ENCODE measurements around the gene ATP1B3. TPM values are rescaled to one million over a fixed set of nuclear protein-coding genes. Genes with fewer than 3 reads are reported as not detected.
A peak's percentile ranks its signal among the peaks of the same experiment; 100 is the strongest.
"Not testable (repeated sequence)": the region's sequence is repeated elsewhere in the genome, so short reads cannot be mapped to it uniquely, and the experiment has no call there.

The ATP1B3 gene
- total RNA-seq, 4 donors from 2014 or later = 120 to 161 (median 140) TPM

- intact Hi-C loops (cut with DNase I; ENCODE audit: low total_unique reads) = no loop called here
- H3K4me3 ChIP-seq (ENCODE audit: low read depth, poor library complexity, severe bottlenecking) = no peak overlapping the region
- no peak for DNase-seq (ENCODE audit: low spot score in 2 of 2)
- TF ChIP-seq POLR2A (IDR thresholded peaks at IDR 0.05) (no peak), CTCF (IDR thresholded peaks at IDR 0.05) (no peak)
These were observed 33.0 kb downstream of the ATP1B3 start for GRCh38 chr3:141909408-141909807.

GRCh38 chr3:141909986-141910385 is 33.5 kb downstream of the ATP1B3 start:
- not testable (repeated sequence) for H3K4me3 ChIP-seq (ENCODE audit: low read depth, poor library complexity, severe bottlenecking); DNase-seq (ENCODE audit: low spot score in 2 of 2)
- intact Hi-C loops (cut with DNase I; ENCODE audit: low total_unique reads) = loop anchor here (5.0 kb wide), 1 partner anchor 173 kb away; the partner anchor contains the start of gene RNF7
- 96% methylated on average over 4 of the region's 4 CpGs for WGBS, 2 donors

GRCh38 chr3:141913150-141913811 is 36.8 kb downstream of the ATP1B3 start:
- intact Hi-C loops (cut with DNase I; ENCODE audit: low total_unique reads) = loop anchor here (5.0 kb wide), 1 partner anchor 176 kb away; the partner anchor contains the start of gene RNF7

GRCh38 chr3:141914311-141914710 is 37.9 kb downstream of the ATP1B3 start:
- intact Hi-C loops (cut with DNase I; ENCODE audit: low total_unique reads) = loop anchor here (5.0 kb wide), 1 partner anchor 177 kb away; the partner anchor contains the start of gene RNF7
- WGBS, 2 donors = 85 to 87% methylated on average over 4 of the region's 4 CpGs
- no peak overlapping the region for H3K4me3 ChIP-seq (ENCODE audit: low read depth, poor library complexity, severe bottlenecking)
- no peak for DNase-seq (ENCODE audit: low spot score in 2 of 2)
- TF ChIP-seq CTCF (IDR thresholded peaks at IDR 0.05) (no peak), POLR2A (IDR thresholded peaks at IDR 0.05) (no peak)

More at GRCh38 chr3:141913150-141913811, 36.8 kb downstream of the ATP1B3 start:
- WGBS, 2 donors = 33 to 54% methylated on average over 1 of the region's 1 CpG
- TF ChIP-seq CTCF (IDR thresholded peaks at IDR 0.05) (peak in 1 of 3 donors; percentile 46), POLR2A (IDR thresholded peaks at IDR 0.05) (no peak)
- no peak for DNase-seq (ENCODE audit: low spot score in 2 of 2)
- no peak overlapping the region for H3K4me3 ChIP-seq (ENCODE audit: low read depth, poor library complexity, severe bottlenecking)

- intact Hi-C loops (cut with DNase I; ENCODE audit: low total_unique reads) = no loop called here
- no peak for DNase-seq (ENCODE audit: low spot score in 2 of 2)
- H3K4me3 ChIP-seq (ENCODE audit: low read depth, poor library complexity, severe bottlenecking) = no peak overlapping the region
- no peak for TF ChIP-seq POLR2A (IDR thresholded peaks at IDR 0.05)
- no peak for TF ChIP-seq CTCF (IDR thresholded peaks at IDR 0.05)
- WGBS, 2 donors = 87 to 89% methylated on average over 5 of the region's 5 CpGs
These were observed 38.6 kb downstream of the ATP1B3 start for GRCh38 chr3:141915016-141915415.

- no peak overlapping the region for H3K4me3 ChIP-seq (ENCODE audit: low read depth, poor library complexity, severe bottlenecking)
- 77 to 83% methylated on average over 2 of the region's 2 CpGs for WGBS, 2 donors
- intact Hi-C loops (cut with DNase I; ENCODE audit: low total_unique reads) = no loop called here
- TF ChIP-seq CTCF (IDR thresholded peaks at IDR 0.05) = no peak
- TF ChIP-seq POLR2A (IDR thresholded peaks at IDR 0.05) = no peak
- DNase-seq (ENCODE audit: low spot score in 2 of 2) = no peak
These were observed 39.3 kb downstream of the ATP1B3 start for GRCh38 chr3:141915766-141916165.

All from lower leg skin (tissue), 4 donors.